ENCODE measurements around the gene PLIN3.
"Not testable (repeated sequence)": the region's sequence is repeated elsewhere in the genome, so short reads cannot be mapped to it uniquely, and the experiment has no call there.

The PLIN3 gene

GRCh38 chr19:4807188-4807587 is 60.3 kb downstream of the PLIN3 start:
- no peak for DNase-seq

- no peak for DNase-seq
These were observed 61.1 kb downstream of the PLIN3 start for GRCh38 chr19:4806384-4806783.

- DNase-seq = not testable (repeated sequence)
These were observed 62.3 kb downstream of the PLIN3 start for GRCh38 chr19:4805140-4805539.

GRCh38 chr19:4803736-4804695 is 63.5 kb downstream of the PLIN3 start:
- DNase-seq = peak; percentile 66 to 80

- no peak for DNase-seq
These were observed 64.8 kb downstream of the PLIN3 start for GRCh38 chr19:4802711-4803110.

GRCh38 chr19:4801085-4801619 is 66.3 kb downstream of the PLIN3 start:
- no peak for DNase-seq

GRCh38 chr19:4800591-4801081 is 66.8 kb downstream of the PLIN3 start:
- DNase-seq = no peak

GRCh38 chr19:4795400-4795799 is 72.1 kb downstream of the PLIN3 start:
- DNase-seq = no peak

- no peak for DNase-seq
These were observed 72.5 kb downstream of the PLIN3 start for GRCh38 chr19:4794971-4795370.

- not testable (repeated sequence) for DNase-seq
These were observed 74.2 kb downstream of the PLIN3 start for GRCh38 chr19:4793278-4793677.

- not testable (repeated sequence) for DNase-seq
These were observed 74.6 kb downstream of the PLIN3 start for GRCh38 chr19:4792866-4793195.

- DNase-seq = not testable (repeated sequence)
These were observed 75.2 kb downstream of the PLIN3 start for GRCh38 chr19:4792019-4792865.

GRCh38 chr19:4791183-4792018 is 76.1 kb downstream of the PLIN3 start, which contains the start of gene FEM1A:
Gene FEM1A, plus strand, starts transcription at chr19:4791734. Its CDS starts 121 bp downstream, at chr19:4791855.
- DNase-seq = peak; percentile 100
